G401 (cell line): ENCODE measurements around the gene PXN. TPM values are rescaled to one million over a fixed set of nuclear protein-coding genes. Genes with fewer than 3 reads are reported as not detected.

Source experiments
- total RNA-seq: library from RNA; depleted of rRNA; stranded (reverse); fragments of >200 nt; shearing (Covaris generic); gene quantifications from 2 replicates; pipeline ENCODE4 v1.2.3, GENCODE V29; 2014; rRNA removed

Gene PXN
- total RNA-seq, 1 experiment from 2014 or later = 24.5 TPM

Other genes with a start within 250 kb of the PXN start
- 50.1 and 52.7 TPM in 2 replicates for gene RAB35, start 149.0 kb downstream of the PXN start, total RNA-seq
- 65.2 and 79.0 TPM in 2 replicates for gene GCN1, start 71.0 kb downstream of the PXN start, total RNA-seq
- gene RPLP0, start 64.6 kb downstream of the PXN start, total RNA-seq = 6,017 and 6,466 TPM in 2 replicates
- not detected in 2 replicates for gene RNU4-2, start 26.2 kb upstream of the PXN start, total RNA-seq
- not detected in 2 replicates for gene RNU4-1, start 27.5 kb upstream of the PXN start, total RNA-seq
- gene SIRT4, start 36.6 kb upstream of the PXN start, total RNA-seq = 2.9 and 4.6 TPM in 2 replicates
- gene PLA2G1B, start 62.0 kb upstream of the PXN start, total RNA-seq = not detected in 2 replicates
- gene MSI1, start 103.4 kb upstream of the PXN start, total RNA-seq = 6.3 and 24.6 TPM in 2 replicates
- gene COX6A1, start 172.4 kb upstream of the PXN start, total RNA-seq = 487 and 568 TPM in 2 replicates
- 90.3 and 118 TPM in 2 replicates for gene TRIAP1, start 180.7 kb upstream of the PXN start, total RNA-seq
- 34.3 and 42.3 TPM in 2 replicates for gene GATC, start 180.7 kb upstream of the PXN start, total RNA-seq
- 338 and 491 TPM in 2 replicates for gene SRSF9, start 204.0 kb upstream of the PXN start, total RNA-seq
- 541 and 568 TPM in 2 replicates for gene DYNLL1, start 230.4 kb upstream of the PXN start, total RNA-seq